NCI-H1930 (cell line): ENCODE measurements around the gene C20orf96.
A peak's percentile ranks its signal among the peaks of the same experiment; 100 is the strongest.
"Not testable (repeated sequence)": the region's sequence is repeated elsewhere in the genome, so short reads cannot be mapped to it uniquely, and the experiment has no call there.

Experiments used
- DNase-seq, 2 experiments: peaks; one replicate each; lab custom pipeline; 2025; lab: John Stamatoyannopoulos, UW

The C20orf96 gene

DNA sequence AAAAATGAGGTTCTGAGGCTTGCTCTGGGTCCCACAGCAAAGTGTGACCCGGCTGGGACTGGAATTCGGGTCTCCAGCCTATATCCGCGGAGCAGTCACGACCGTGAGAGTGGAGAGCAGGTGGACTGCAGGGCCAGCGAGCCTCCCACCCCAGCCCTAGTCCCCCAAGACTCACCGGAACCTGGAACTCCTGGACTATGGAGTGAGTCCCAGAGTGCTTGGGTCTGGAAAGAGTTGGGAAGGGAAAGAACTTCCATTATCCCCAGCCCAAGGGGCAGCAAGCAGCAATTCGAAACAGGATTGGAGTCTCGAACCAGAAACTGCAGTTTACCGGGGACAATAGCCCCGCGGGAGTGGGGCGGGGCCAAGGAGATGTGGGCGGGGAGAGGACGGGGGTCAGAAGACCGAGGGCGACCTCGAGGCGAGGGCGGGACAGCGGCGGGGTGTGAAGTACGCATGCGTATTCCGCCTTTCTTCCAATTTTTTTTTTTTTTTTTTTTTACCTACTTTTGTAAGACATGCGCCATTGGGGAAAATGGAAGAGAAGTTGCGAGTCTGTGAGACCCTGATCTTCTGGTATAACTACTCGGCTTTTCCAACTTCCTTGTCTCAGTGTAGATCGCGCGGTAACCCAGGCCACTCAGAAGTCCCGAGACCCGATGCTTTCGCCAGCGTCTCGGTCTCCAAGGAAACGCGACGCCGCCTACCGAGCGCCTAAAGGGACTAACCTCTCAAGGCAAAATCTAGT lies at the start of gene C20orf96:
TSS of gene C20orf96 (minus strand) at position 667 of the 748 bp plus-strand sequence. CDS start at position 527, 140 bp downstream.
- DNase-seq, result peak; percentile 86 to 90

DNA sequence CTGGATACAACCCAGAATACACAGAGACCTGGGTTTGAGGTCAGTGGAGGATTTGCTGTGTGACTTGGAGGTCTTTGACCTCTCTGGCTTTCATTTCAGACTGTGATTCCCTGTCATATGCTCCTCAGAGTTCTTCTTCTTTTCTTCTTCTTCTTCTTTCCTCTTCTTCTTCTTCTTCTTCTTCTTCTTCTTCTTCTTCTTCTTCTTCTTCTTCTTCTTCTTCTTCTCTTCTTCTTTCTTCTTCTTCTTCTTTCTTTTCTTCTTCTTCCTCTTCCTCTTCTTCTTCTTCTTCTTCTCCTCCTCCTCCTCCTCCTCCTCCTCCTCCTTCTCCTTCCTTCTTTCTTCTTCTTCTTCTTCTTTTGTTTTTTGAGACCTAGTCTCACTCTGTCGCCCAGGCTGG lies 45.5 kb upstream of the C20orf96 start:
- not testable (repeated sequence) for DNase-seq

GRCh38 chr20:334578-334977 lies 44.0 kb upstream of the C20orf96 start:
- no peak for DNase-seq

GRCh38 chr20:330233-331149 lies 39.9 kb upstream of the C20orf96 start:
- peak; percentile 18 to 40 for DNase-seq

DNA sequence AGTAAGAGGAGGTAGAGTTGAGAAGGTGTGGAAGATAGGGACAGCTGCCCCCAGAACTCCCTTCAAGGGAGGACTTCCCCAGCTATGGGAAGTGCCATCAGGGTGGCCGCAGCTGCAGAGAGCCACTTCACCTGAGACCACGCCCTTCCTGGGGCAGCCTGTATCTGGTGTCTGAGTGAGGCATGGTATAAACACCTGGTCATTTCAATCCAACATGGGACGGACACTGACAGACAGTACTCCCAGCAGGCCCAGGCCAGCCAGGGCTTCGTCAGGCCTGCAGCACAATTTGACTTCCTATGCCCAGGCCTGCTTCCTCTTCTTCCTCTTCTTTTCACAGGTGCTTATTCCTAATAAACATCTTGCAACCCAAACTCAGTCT lies 39.3 kb upstream of the C20orf96 start:
- no peak for DNase-seq

- no peak for DNase-seq
Observed at GRCh38 chr20:328975-329695, 38.6 kb upstream of the C20orf96 start.

DNA sequence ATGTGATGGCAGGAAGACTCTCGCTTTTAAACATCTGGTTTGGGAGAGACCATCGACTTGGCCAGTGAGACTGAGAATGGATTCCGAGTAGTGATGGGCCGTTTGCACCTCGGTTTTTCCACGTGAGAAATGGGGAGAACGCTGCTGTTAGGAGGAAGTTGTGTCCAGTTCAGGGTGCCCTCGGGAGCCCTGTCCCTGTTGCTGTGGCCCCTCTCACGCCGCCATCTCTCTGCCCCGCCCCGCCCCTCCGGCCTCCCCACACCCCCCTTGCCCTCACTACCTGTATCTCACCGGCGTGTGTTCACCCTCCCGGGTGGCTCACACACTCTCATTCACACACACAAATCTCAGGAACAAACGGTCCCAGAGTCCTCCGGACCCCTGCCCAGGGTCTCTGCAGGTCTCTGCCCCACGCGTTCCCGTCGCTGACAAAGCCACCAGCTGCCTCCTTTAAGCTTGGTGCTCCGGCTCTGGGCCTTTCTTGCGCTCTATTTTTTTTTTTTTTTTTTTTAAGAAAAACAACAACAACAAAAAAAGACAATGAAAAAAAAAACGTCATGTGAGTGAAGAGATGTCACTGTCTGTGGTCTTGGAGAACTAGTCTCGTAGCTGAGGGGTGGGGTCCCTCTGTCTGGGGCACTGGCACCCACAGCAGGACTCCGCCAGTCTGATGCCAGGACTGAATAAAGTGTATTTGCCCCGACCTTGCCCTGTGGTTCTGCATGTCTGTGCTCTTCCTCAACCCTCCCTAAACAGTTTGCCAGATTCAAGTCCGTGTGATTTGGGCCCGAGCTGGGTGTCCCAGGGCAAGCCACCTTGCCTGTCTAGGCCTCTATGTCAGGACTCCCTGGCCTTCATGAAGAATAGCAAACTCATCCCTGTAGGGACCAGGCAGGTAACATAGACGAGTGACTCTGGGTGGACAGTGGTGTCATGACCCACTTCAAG lies 37.8 kb upstream of the C20orf96 start:
- no peak for DNase-seq

DNA sequence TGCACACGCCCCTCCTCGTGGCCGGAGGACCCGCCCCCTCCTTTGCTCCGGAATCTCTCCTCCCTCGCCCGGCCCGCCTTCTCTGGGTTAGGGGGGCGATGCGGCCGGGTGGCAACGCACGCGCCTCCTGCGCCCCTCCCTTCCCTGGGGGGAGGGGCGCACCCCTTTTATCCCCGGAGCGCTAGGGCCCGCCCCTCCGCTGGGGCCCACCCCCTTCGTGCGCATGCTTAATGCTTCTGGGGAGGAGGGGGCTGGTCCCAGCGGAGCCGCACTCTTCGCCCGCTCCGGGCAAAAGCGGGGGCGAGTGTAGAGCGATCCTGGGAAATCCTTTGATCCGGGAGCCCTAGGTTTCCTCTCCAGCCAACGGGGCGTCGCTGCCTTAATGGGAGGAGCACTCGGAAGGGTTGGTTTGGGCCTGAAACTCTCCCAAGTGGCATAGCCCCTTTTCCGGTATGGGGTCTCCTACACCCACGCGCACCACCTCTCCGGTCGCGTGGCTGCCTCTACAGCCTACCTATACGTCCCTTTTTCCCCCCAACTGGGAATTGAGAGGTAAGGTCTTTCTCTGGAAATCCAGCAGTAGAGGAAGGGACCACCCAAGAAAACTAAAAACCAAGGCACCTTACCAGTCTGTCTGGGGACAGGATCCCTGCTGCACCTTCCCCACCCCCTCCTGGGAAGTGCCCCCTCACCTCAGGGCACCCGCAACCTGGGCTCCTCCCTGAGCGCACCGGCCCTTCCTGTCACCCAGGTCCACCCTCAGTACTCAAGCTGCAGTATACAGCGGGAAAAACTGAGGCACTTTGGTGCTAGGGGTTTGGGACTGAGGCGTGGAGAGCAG lies 36.9 kb upstream of the C20orf96 start:
- peak; percentile 89 to 90 for DNase-seq

- DNase-seq, result no peak
Observed at GRCh38 chr20:326645-327185, 36.2 kb upstream of the C20orf96 start.

DNA sequence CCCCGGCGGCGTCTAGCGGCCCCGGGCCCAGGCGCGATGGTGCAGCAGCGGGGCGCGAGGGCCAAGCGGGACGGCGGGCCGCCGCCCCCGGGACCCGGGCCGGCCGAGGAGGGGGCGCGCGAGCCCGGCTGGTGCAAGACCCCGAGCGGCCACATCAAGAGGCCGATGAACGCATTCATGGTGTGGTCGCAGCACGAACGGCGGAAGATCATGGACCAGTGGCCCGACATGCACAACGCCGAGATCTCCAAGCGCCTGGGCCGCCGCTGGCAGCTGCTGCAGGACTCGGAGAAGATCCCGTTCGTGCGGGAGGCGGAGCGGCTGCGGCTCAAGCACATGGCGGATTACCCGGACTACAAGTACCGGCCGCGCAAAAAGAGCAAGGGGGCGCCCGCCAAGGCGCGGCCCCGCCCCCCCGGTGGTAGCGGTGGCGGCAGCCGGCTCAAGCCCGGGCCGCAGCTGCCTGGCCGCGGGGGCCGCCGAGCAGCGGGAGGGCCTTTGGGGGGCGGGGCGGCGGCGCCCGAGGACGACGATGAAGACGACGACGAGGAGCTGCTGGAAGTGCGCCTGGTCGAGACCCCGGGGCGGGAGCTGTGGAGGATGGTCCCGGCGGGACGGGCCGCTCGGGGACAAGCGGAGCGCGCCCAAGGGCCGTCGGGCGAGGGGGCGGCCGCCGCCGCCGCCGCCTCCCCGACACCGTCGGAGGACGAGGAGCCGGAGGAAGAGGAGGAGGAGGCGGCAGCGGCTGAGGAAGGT lies 35.5 kb upstream of the C20orf96 start:
- peak; percentile 36 to 64 for DNase-seq

DNA sequence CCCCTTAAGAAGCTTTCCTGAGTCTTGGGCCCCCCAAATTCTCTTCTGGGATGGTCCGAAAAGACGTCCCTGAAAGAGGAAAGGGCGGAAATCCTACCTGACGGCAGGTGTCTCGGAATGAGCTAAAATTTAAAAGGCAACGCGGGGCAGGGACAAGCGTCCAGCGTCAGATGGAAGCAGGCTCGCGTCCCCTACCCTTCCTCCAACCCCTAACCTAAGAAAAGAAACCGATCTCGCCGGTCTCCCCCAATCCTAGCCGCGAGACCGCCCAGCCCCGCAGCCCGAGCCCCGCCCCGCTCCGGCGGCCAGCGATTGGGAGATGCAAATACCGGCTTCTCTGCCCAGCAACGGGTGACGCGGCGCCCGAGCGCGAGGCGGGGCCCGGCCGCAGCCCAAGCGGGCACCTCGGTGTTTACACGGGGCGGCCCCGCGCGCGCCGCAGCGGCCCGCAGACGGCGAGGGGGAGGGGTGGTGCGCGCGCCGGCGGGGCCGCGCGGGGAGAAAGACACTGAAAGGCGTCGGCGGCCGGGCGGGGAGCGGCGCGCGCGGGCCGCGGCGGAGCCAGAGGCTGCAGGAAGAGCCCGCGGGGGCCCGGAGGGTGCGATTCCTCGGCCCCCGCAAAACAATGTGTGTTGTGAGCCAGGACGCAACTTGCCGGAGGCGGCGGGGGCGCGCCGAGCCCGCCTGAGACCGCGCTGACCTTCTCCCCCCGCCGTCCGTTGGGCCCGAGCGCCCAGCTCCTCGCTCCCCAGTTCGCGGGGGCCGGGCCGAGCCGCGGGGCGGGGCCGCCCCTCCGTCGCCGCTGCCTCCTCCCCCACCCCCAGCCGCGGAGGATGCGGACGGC lies 34.7 kb upstream of the C20orf96 start, which contains the start of gene SOX12:
TSS of gene SOX12 (plus strand) at position 508 of the 844 bp plus-strand sequence. CDS start 373 bp downstream, outside the sequence.
- DNase-seq, result peak; percentile 89 to 93

GRCh38 chr20:324177-325044 lies 33.9 kb upstream of the C20orf96 start:
- peak; percentile 74 to 89 for DNase-seq

DNA sequence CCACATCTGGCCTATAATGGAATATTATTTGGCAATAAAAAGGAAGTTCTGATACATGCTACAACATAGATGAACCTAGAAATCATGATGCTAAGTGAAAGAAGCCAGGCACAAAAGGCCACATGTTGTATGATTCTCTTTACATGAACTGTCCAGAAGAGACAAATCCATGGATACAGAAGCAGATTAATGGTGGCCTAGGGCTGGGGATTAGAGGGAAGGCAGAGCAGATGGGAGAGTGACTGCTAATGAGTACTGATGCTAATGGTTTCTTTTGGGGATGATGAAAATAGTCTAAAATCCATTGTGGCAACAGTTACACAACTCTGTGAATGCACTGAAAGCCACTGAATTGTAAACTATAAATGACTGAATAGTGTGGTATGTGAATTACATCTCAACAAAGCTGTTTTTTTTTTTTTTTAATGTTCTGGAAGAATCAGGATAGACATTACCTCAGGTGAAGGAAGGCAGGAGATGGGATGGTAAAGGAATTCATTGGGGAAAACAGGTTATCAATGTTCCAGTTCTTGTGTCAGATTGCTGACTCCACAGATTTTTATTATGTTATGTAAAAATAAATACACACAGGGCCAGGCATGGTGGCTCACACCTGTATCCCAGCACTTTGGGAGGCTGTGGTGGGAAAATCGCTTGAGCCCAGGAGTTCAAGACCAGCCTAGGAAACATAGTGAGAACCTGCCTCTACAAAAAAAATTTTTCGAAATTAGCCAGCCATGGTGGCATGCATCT lies 25.9 kb upstream of the C20orf96 start:
- no peak for DNase-seq

- DNase-seq, result no peak
Observed at GRCh38 chr20:313948-314347, 23.4 kb upstream of the C20orf96 start.

GRCh38 chr20:313402-313801 lies 22.9 kb upstream of the C20orf96 start:
- DNase-seq, result no peak

- DNase-seq, result no peak
Observed at GRCh38 chr20:312866-313265, 22.3 kb upstream of the C20orf96 start.
